ENCODE measurements around the gene APBB2.

Gene APBB2

GRCh38 chr4:40992472-40993295 lies 221.7 kb downstream of the APBB2 start:
- H3K27ac ChIP-seq (ENCODE audit: insufficient read depth, low read depth, low read length, poor library complexity, severe bottlenecking), result no peak overlapping the region
- no peaks in the 10 kb centered on the region for H3K36me3 ChIP-seq (ENCODE audit: control insufficient read depth, insufficient read depth, low read length)
- H3K4me1 ChIP-seq (ENCODE audit: control insufficient read depth, insufficient read depth, low read length), result no peaks in the 10 kb centered on the region
- 87 to 88% methylated on average over 16 to 17 of the region's 17 CpGs for WGBS, 2 experiments
- no peak overlapping the region for H3K4me3 ChIP-seq (ENCODE audit: insufficient read depth, low read depth, low read length)
- H3K27me3 ChIP-seq (ENCODE audit: control insufficient read depth, insufficient read depth, low read length, poor library complexity, severe bottlenecking), result no peaks in the 10 kb centered on the region
- H3K9me3 ChIP-seq (ENCODE audit: control insufficient read depth, low read length), result no peaks in the 10 kb centered on the region

GRCh38 chr4:40991908-40992307 lies 222.4 kb downstream of the APBB2 start:
- no peak overlapping the region for H3K4me3 ChIP-seq (ENCODE audit: insufficient read depth, low read depth, low read length)
- 74 to 97% methylated on average over 3 of the region's 3 CpGs for WGBS, 2 experiments
- no peaks in the 10 kb centered on the region for H3K36me3 ChIP-seq (ENCODE audit: control insufficient read depth, insufficient read depth, low read length)
- H3K27me3 ChIP-seq (ENCODE audit: control insufficient read depth, insufficient read depth, low read length, poor library complexity, severe bottlenecking), result no peaks in the 10 kb centered on the region
- H3K4me1 ChIP-seq (ENCODE audit: control insufficient read depth, insufficient read depth, low read length), result no peaks in the 10 kb centered on the region
- no peak overlapping the region for H3K27ac ChIP-seq (ENCODE audit: insufficient read depth, low read depth, low read length, poor library complexity, severe bottlenecking)
- no peaks in the 10 kb centered on the region for H3K9me3 ChIP-seq (ENCODE audit: control insufficient read depth, low read length)

- Histone ChIP-seq H3K27me3 (ENCODE audit: control insufficient read depth, insufficient read depth, low read length, poor library complexity, severe bottlenecking) (no peaks in the 10 kb centered on the region), H3K4me3 (ENCODE audit: insufficient read depth, low read depth, low read length) (no peak overlapping the region), H3K4me1 (ENCODE audit: control insufficient read depth, insufficient read depth, low read length) (no peaks in the 10 kb centered on the region), H3K9me3 (ENCODE audit: control insufficient read depth, low read length) (no peaks in the 10 kb centered on the region), H3K36me3 (ENCODE audit: control insufficient read depth, insufficient read depth, low read length) (no peaks in the 10 kb centered on the region), H3K27ac (ENCODE audit: insufficient read depth, low read depth, low read length, poor library complexity, severe bottlenecking) (no peak overlapping the region)
- WGBS, 2 experiments, result 88 to 92% methylated on average over 3 of the region's 3 CpGs
Observed at GRCh38 chr4:40990899-40991265, 223.5 kb downstream of the APBB2 start.

- H3K9me3 ChIP-seq (ENCODE audit: control insufficient read depth, low read length), result no peaks in the 10 kb centered on the region
- no peaks in the 10 kb centered on the region for H3K4me1 ChIP-seq (ENCODE audit: control insufficient read depth, insufficient read depth, low read length)
- WGBS, 2 experiments, result 92 to 94% methylated on average over 5 of the region's 5 CpGs
- H3K4me3 ChIP-seq (ENCODE audit: insufficient read depth, low read depth, low read length), result no peak overlapping the region
- H3K27ac ChIP-seq (ENCODE audit: insufficient read depth, low read depth, low read length, poor library complexity, severe bottlenecking), result no peak overlapping the region
- H3K27me3 ChIP-seq (ENCODE audit: control insufficient read depth, insufficient read depth, low read length, poor library complexity, severe bottlenecking), result no peaks in the 10 kb centered on the region
- no peaks in the 10 kb centered on the region for H3K36me3 ChIP-seq (ENCODE audit: control insufficient read depth, insufficient read depth, low read length)
Observed at GRCh38 chr4:40990236-40990898, 224.0 kb downstream of the APBB2 start.

- H3K27ac ChIP-seq (ENCODE audit: insufficient read depth, low read depth, low read length, poor library complexity, severe bottlenecking), result no peak overlapping the region
- H3K4me1 ChIP-seq (ENCODE audit: control insufficient read depth, insufficient read depth, low read length), result no peaks in the 10 kb centered on the region
- no peaks in the 10 kb centered on the region for H3K9me3 ChIP-seq (ENCODE audit: control insufficient read depth, low read length)
- H3K36me3 ChIP-seq (ENCODE audit: control insufficient read depth, insufficient read depth, low read length), result no peaks in the 10 kb centered on the region
- H3K4me3 ChIP-seq (ENCODE audit: insufficient read depth, low read depth, low read length), result no peak overlapping the region
- WGBS, 2 experiments, result 95% methylated on average over 3 of the region's 3 CpGs; no CpG with 5 or more reads in 1 of the 2 experiments
- H3K27me3 ChIP-seq (ENCODE audit: control insufficient read depth, insufficient read depth, low read length, poor library complexity, severe bottlenecking), result no peaks in the 10 kb centered on the region
Observed at GRCh38 chr4:40987151-40987550, 227.2 kb downstream of the APBB2 start.

- Histone ChIP-seq H3K27ac (ENCODE audit: insufficient read depth, low read depth, low read length, poor library complexity, severe bottlenecking) (no peak overlapping the region), H3K4me1 (ENCODE audit: control insufficient read depth, insufficient read depth, low read length) (no peaks in the 10 kb centered on the region), H3K36me3 (ENCODE audit: control insufficient read depth, insufficient read depth, low read length) (no peaks in the 10 kb centered on the region), H3K9me3 (ENCODE audit: control insufficient read depth, low read length) (no peaks in the 10 kb centered on the region), H3K4me3 (ENCODE audit: insufficient read depth, low read depth, low read length) (no peak overlapping the region), H3K27me3 (ENCODE audit: control insufficient read depth, insufficient read depth, low read length, poor library complexity, severe bottlenecking) (no peaks in the 10 kb centered on the region)
- WGBS, 2 experiments, result 88 to 98% methylated on average over 3 of the region's 3 CpGs
Observed at GRCh38 chr4:40986375-40986774, 228.0 kb downstream of the APBB2 start.

- Histone ChIP-seq H3K4me1 (ENCODE audit: control insufficient read depth, insufficient read depth, low read length) (no peaks in the 10 kb centered on the region), H3K36me3 (ENCODE audit: control insufficient read depth, insufficient read depth, low read length) (no peaks in the 10 kb centered on the region), H3K9me3 (ENCODE audit: control insufficient read depth, low read length) (no peaks in the 10 kb centered on the region), H3K27me3 (ENCODE audit: control insufficient read depth, insufficient read depth, low read length, poor library complexity, severe bottlenecking) (no peaks in the 10 kb centered on the region), H3K4me3 (ENCODE audit: insufficient read depth, low read depth, low read length) (no peak overlapping the region), H3K27ac (ENCODE audit: insufficient read depth, low read depth, low read length, poor library complexity, severe bottlenecking) (no peak overlapping the region)
- WGBS, 2 experiments, result 87 to 91% methylated on average over 4 of the region's 4 CpGs
Observed at GRCh38 chr4:40984051-40984450, 230.3 kb downstream of the APBB2 start.

GRCh38 chr4:40980318-40980883 lies 233.9 kb downstream of the APBB2 start:
- Histone ChIP-seq H3K9me3 (ENCODE audit: control insufficient read depth, low read length) (no peaks in the 10 kb centered on the region), H3K27ac (ENCODE audit: insufficient read depth, low read depth, low read length, poor library complexity, severe bottlenecking) (no peak overlapping the region), H3K4me3 (ENCODE audit: insufficient read depth, low read depth, low read length) (no peak overlapping the region), H3K27me3 (ENCODE audit: control insufficient read depth, insufficient read depth, low read length, poor library complexity, severe bottlenecking) (no peaks in the 10 kb centered on the region), H3K36me3 (ENCODE audit: control insufficient read depth, insufficient read depth, low read length) (no peaks in the 10 kb centered on the region), H3K4me1 (ENCODE audit: control insufficient read depth, insufficient read depth, low read length) (no peaks in the 10 kb centered on the region)
- WGBS, 2 experiments, result 20 to 36% methylated on average over 1 of the region's 1 CpG

- Histone ChIP-seq H3K27ac (ENCODE audit: insufficient read depth, low read depth, low read length, poor library complexity, severe bottlenecking) (no peak overlapping the region), H3K9me3 (ENCODE audit: control insufficient read depth, low read length) (no peaks in the 10 kb centered on the region), H3K36me3 (ENCODE audit: control insufficient read depth, insufficient read depth, low read length) (no peaks in the 10 kb centered on the region), H3K27me3 (ENCODE audit: control insufficient read depth, insufficient read depth, low read length, poor library complexity, severe bottlenecking) (no peaks in the 10 kb centered on the region), H3K4me3 (ENCODE audit: insufficient read depth, low read depth, low read length) (no peak overlapping the region), H3K4me1 (ENCODE audit: control insufficient read depth, insufficient read depth, low read length) (no peaks in the 10 kb centered on the region)
- 96% methylated on average over 4 to 5 of the region's 5 CpGs for WGBS, 2 experiments
Observed at GRCh38 chr4:40978548-40978947, 235.8 kb downstream of the APBB2 start.

- Histone ChIP-seq H3K27me3 (ENCODE audit: control insufficient read depth, insufficient read depth, low read length, poor library complexity, severe bottlenecking) (no peaks in the 10 kb centered on the region), H3K4me1 (ENCODE audit: control insufficient read depth, insufficient read depth, low read length) (no peaks in the 10 kb centered on the region), H3K36me3 (ENCODE audit: control insufficient read depth, insufficient read depth, low read length) (no peaks in the 10 kb centered on the region), H3K27ac (ENCODE audit: insufficient read depth, low read depth, low read length, poor library complexity, severe bottlenecking) (no peak overlapping the region), H3K4me3 (ENCODE audit: insufficient read depth, low read depth, low read length) (no peak overlapping the region), H3K9me3 (ENCODE audit: control insufficient read depth, low read length) (no peaks in the 10 kb centered on the region)
Observed at GRCh38 chr4:40976343-40976742, 238.0 kb downstream of the APBB2 start.
